Body of pancreas (tissue), 4 donors: Measurements from ENCODE around the gene DEFB113. TPM values are rescaled to one million over a fixed set of nuclear protein-coding genes. Genes with fewer than 3 reads are reported as not detected.

Source experiments
- ATAC-seq: fragments of 150-250 bp; one replicate; pipeline ENCODE4 v1.9.1; 2016
- DNase-seq, 4 donors: peaks; one replicate each; pipeline ENCODE4 v3.0.0-alpha.2; 2019
- H3K27ac ChIP-seq, 4 donors: fragments of 200-600 bp; sonication (generic); 1 replicate in 3 of 4; 2 replicates in 1 of 4; pipeline versions ENCODE4 v1.5.1 to v1.6.1; 2016 to 2019; ENCODE audit warnings: mild to moderate bottlenecking in 1 of 4, mixed read lengths in 1 of 4, moderate library complexity in 1 of 4
- H3K27me3 ChIP-seq, 2 donors: fragments of 200-600 bp; sonication (generic); one replicate each; pipeline ENCODE4 v1.6.0; 2016; ENCODE audit warnings: mild to moderate bottlenecking in 1 of 2
- H3K36me3 ChIP-seq, 2 donors: fragments of 200-600 bp; sonication (generic); replicated peaks in 1 of 2; 2 replicates each; pipeline ENCODE4 v1.5.1; 2016; ENCODE audit warnings: low read depth in 2 of 2; ENCODE audit not compliant: insufficient read depth in 1 of 2
- H3K4me1 ChIP-seq: fragments of 200-600 bp; sonication (generic); one replicate; pipeline ENCODE4 v1.6.0; 2016
- H3K4me3 ChIP-seq, 2 donors: fragments of 200-600 bp; sonication (generic); 1 replicate in 1 of 2; 2 replicates in 1 of 2; pipeline ENCODE4 v1.5.1; 2016 to 2019
- H3K9me3 ChIP-seq, 3 donors: fragments of 200-600 bp; sonication (generic); 1 replicate in 2 of 3; 2 replicates in 1 of 3; pipeline ENCODE4 v1.5.1; 2016
- POLR2A ChIP-seq, 3 donors: fragments of 450-650 bp; IDR thresholded peaks; one replicate each; pipeline ENCODE4 v1.6.1; 2016; ENCODE audit warnings: antibody characterized with exemption in 3 of 3, mild to moderate bottlenecking in 2 of 3
- WGBS, 2 donors: methylation state at CpG; one replicate each; pipeline ENCODE4 v1.1.5; 2017; 5-methylcytosine and 5-hydroxymethylcytosine counted together
- intact Hi-C: fragments of 100-400 bp; cut with DNase I; formaldehyde crosslinking; loops from one replicate; pipeline ENCODE4 v1.15.1; 2023
- total RNA-seq, 2 donors: library from RNA; depleted of rRNA; stranded (reverse); fragments of >200 nt; gene quantifications; one replicate each; pipeline ENCODE4 v1.1.0, GENCODE V29; 2016
- TF ChIP-seq, protein P1 (sequence below), 7 experiments: fragments of 450-650 bp in 4 of 7; fragments of 200-600 bp in 3 of 7; sonication (generic) in 3 of 7; IDR thresholded peaks; one replicate each; pipeline ENCODE4 v1.5.1; 2016 to 2019; ENCODE audit warnings: antibody characterized with exemption in 7 of 7

The DEFB113 gene
- total RNA-seq, 2 donors from 2014 or later = not detected

DNA sequence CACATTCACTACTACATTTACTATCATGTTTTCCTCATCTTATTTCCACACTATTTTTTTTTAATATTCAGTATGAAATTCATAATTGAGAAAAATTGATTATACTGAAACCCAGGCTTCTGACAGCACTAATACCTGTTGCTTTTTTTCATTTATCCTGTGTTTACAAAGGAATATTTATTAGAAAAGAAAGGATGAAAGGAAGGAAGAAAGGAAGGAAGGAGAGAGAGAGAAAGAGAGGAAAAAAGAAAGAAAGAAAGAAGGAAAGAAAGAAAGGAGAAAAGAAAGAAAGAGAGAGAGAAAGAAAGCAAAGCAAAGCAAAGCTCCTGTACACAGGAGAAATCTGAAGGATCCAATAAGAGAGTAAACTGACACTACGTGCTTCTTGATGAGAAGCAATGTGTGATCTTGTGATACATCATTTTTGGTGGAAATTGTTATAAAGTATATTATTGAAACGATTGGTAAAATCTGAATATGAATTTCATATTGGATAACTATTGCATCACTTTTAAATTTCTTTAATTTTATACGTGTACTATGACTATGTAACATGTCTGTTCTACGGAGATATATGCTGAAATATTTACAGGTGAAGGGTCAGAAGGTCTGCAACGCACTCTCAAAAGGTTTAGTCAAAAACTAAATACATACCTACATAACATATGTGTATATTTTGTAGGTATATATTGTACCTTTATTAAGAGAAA is 49.3 kb downstream of the DEFB113 start:
- WGBS, 2 donors = 62 to 64% methylated on average over 5 of the region's 5 CpGs
- Histone ChIP-seq H3K27me3 (no peaks in the 10 kb centered on the region), H3K36me3 (no peaks in the 10 kb centered on the region), H3K4me3 (no peak overlapping the region), H3K9me3 (no peaks in the 10 kb centered on the region), H3K27ac (no peak overlapping the region), H3K4me1 (no peaks in the 10 kb centered on the region)
- DNase-seq (no peak), ATAC-seq (no peak)
- intact Hi-C loops = no loop called here
- TF ChIP-seq, protein P1, sequence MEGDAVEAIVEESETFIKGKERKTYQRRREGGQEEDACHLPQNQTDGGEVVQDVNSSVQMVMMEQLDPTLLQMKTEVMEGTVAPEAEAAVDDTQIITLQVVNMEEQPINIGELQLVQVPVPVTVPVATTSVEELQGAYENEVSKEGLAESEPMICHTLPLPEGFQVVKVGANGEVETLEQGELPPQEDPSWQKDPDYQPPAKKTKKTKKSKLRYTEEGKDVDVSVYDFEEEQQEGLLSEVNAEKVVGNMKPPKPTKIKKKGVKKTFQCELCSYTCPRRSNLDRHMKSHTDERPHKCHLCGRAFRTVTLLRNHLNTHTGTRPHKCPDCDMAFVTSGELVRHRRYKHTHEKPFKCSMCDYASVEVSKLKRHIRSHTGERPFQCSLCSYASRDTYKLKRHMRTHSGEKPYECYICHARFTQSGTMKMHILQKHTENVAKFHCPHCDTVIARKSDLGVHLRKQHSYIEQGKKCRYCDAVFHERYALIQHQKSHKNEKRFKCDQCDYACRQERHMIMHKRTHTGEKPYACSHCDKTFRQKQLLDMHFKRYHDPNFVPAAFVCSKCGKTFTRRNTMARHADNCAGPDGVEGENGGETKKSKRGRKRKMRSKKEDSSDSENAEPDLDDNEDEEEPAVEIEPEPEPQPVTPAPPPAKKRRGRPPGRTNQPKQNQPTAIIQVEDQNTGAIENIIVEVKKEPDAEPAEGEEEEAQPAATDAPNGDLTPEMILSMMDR (IDR thresholded peaks at IDR 0.05) = no peak
- TF ChIP-seq POLR2A (IDR thresholded peaks at IDR 0.05) = no peak

DNA sequence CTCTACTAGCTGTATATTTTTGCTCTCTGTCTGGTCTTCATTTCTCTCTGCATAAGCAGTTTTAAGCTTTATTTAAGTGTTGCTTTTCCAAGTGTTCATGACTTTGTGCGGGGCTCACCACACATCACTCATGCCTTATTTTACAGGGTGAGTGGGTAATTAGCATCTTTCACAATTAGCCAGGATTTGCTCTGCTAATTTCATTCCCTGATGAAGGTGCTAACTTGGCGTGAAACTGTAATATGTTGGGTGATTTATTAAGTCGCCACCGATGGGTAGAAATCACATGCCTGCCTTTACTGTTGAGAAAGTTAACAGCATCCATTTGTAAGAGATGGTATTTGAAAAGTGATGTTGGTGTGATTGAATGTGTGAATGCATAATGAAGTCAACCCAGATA is 50.2 kb downstream of the DEFB113 start:
- no peak for ATAC-seq
- DNase-seq = no peak
- no peak overlapping the region for H3K4me3 ChIP-seq
- H3K27me3 ChIP-seq = no peaks in the 10 kb centered on the region
- H3K36me3 ChIP-seq = no peaks in the 10 kb centered on the region
- no peaks in the 10 kb centered on the region for H3K4me1 ChIP-seq
- 45 to 46% methylated on average over 4 of the region's 4 CpGs for WGBS, 2 donors
- intact Hi-C loops = no loop called here
- TF ChIP-seq, protein P1 (IDR thresholded peaks at IDR 0.05) = no peak
- no peak for TF ChIP-seq POLR2A (IDR thresholded peaks at IDR 0.05)
- no peaks in the 10 kb centered on the region for H3K9me3 ChIP-seq
- no peak overlapping the region for H3K27ac ChIP-seq

GRCh38 chr6:49918787-49919186 is 50.6 kb downstream of the DEFB113 start:
- DNase-seq = no peak
- Histone ChIP-seq H3K4me3 (no peak overlapping the region), H3K9me3 (no peaks in the 10 kb centered on the region), H3K27me3 (no peaks in the 10 kb centered on the region), H3K27ac (no peak overlapping the region), H3K36me3 (no peaks in the 10 kb centered on the region), H3K4me1 (no peaks in the 10 kb centered on the region)
- intact Hi-C loops = no loop called here
- no peak for ATAC-seq
- TF ChIP-seq POLR2A (IDR thresholded peaks at IDR 0.05) = no peak
- TF ChIP-seq, protein P1 (IDR thresholded peaks at IDR 0.05) = no peak
- 59 to 63% methylated on average over 2 of the region's 2 CpGs for WGBS, 2 donors

Other genes starting within 250 kb of the DEFB113 start
- gene CRISP3, start 225.2 kb downstream of the DEFB113 start, total RNA-seq = 1 to 10 TPM in 1 of 2 donors, under 1 TPM in 1; 0.99 to 6.0 TPM
- gene PGK2, start 182.3 kb downstream of the DEFB113 start, total RNA-seq = not detected
- gene CRISP1, start 103.1 kb downstream of the DEFB113 start, total RNA-seq = not detected
- gene DEFB114, start 5.5 kb downstream of the DEFB113 start, total RNA-seq = not detected
- gene DEFB110, start 52.4 kb upstream of the DEFB113 start, total RNA-seq = not detected
- not detected for gene DEFB112, start 80.3 kb upstream of the DEFB113 start, total RNA-seq